ENCODE measurements around the gene TOP3B. TPM values are rescaled to one million over a fixed set of nuclear protein-coding genes. Genes with fewer than 3 reads are reported as not detected.

The TOP3B gene
- total and polyA plus RNA-seq, 9 of the 15 experiments (the other 6 are each of a cell fraction or from before 2014, with no cell fraction given), result 3.0 to 188 (median 112) TPM

GRCh38 chr22:21926728-21927127 is 55.9 kb downstream of the TOP3B start:
- ChIA-PET POLR2A (interaction anchor here (0.6 to 49.7 kb wide), 4 partner anchors 7 to 188 kb away, joined by 3 to 1041 read pairs (median 522); partner anchors contain the start of gene PPM1F), CTCF (ENCODE audit: low intra/inter-chr PET ratio) (no interaction called here)
- in situ Hi-C loops (cut with MboI) (loop anchor here (25.0 kb wide), 3 partner anchors 389 to 789 kb away; partner anchors contain the start of gene HIC2), intact Hi-C loops (cut with micrococcal nuclease) (no loop called here)
- DNase-seq (ENCODE audit: extremely low read depth in 1 of 4, low spot score in 3 of 4) (peak in 1 of 4 experiments; percentile 58), FAIRE-seq (no peak), ATAC-seq (peak; percentile 2; the same call in 2 of the 3 replicates)
- Histone ChIP-seq H3K9me3 (replicated peaks; ENCODE audit: control insufficient read depth, insufficient read depth, low read depth, low read length) (no peaks in the 10 kb centered on the region), H3K36me3 (ENCODE audit: control insufficient read depth, insufficient read depth, low read length) (peaks cover 49% of the 10 kb centered on the region), H3K27me3 (ENCODE audit: control insufficient read depth in 2 of 2, insufficient read depth in 2 of 2, low read length in 2 of 2) (no peaks in the 10 kb centered on the region), H4K20me1 (replicated peaks; ENCODE audit: control insufficient read depth, insufficient read depth, low read length) (peaks cover 27% of the 10 kb centered on the region; the same call in 1 of the 2 replicates), H3K27ac (ENCODE audit: extremely low read depth, low read depth, low read length) (no peak overlapping the region), H3K4me2 (ENCODE audit: insufficient read depth, low read length) (no peak overlapping the region), H2AFZ (ENCODE audit: low read depth, low read length) (no peak overlapping the region), H3K4me1 (replicated peaks in 1 of 2; ENCODE audit: control insufficient read depth in 2 of 2, insufficient read depth in 2 of 2, low read length in 2 of 2) (peaks cover 2 to 40% of the 10 kb centered on the region in 2 experiments; a peak in 3 of 5 replicates), H3K9ac (ENCODE audit: insufficient read depth in 1 of 2, low read depth in 2 of 2, low read length in 2 of 2) (peak overlapping the region in 1 of 2 experiments; percentile 72; a peak in 2 of 4 replicates), H3K9me1 (ENCODE audit: control insufficient read depth, insufficient read depth, low read length) (peaks cover 14% of the 10 kb centered on the region), H3K79me2 (ENCODE audit: control insufficient read depth, insufficient read depth, low read length) (no peaks in the 10 kb centered on the region), H3K4me3 (no peak overlapping the region)
- no TSS peak for BruUV-seq (replicated peaks)
- WGBS (ENCODE audit: insufficient coverage, low coverage, missing lambda C conversion rate), result 63% methylated on average over 4 of the region's 4 CpGs
- TF ChIP-seq MED1 (CRISPR knock-in tag; IDR thresholded peaks at IDR 0.05; ENCODE audit: borderline replicate concordance) (0 out of 2 replicates have a peak, but pooled peaks have one; percentile 61), POLR2G (IDR thresholded peaks at IDR 0.05; ENCODE audit: low read depth, low read length) (peak; percentile 33; the same call in 1 of the 2 replicates), MYBL2 (IDR thresholded peaks at IDR 0.05; ENCODE audit: low read depth) (no peak), MYBL2 (CRISPR knock-in tag; IDR thresholded peaks at IDR 0.05; ENCODE audit: borderline replicate concordance) (peak; percentile 48; the same call in 1 of the 2 replicates), GTF3C2 (IDR thresholded peaks at IDR 0.05; ENCODE audit: borderline replicate concordance, extremely low read depth, insufficient read length) (no peak), SRF (CRISPR knock-in tag; IDR thresholded peaks at IDR 0.05) (no peak), FOXA3 (CRISPR knock-in tag; conservative IDR thresholded peaks at IDR 0.05 in 1 of 2, IDR thresholded peaks at IDR 0.05 in 1 of 2) (no peak), TFAP4 (CRISPR knock-in tag; IDR thresholded peaks at IDR 0.05; ENCODE audit: borderline replicate concordance) (0 out of 2 replicates have a peak, but pooled peaks have one; percentile 9), MCM5 (IDR thresholded peaks at IDR 0.05; ENCODE audit: low read depth) (no peak), HBP1 (CRISPR knock-in tag; IDR thresholded peaks at IDR 0.05) (no peak), CHD2 (IDR thresholded peaks at IDR 0.05; ENCODE audit: low read depth, low read length) (peak; percentile 32; the same call in 1 of the 2 replicates), BRCA1 (IDR thresholded peaks at IDR 0.05) (no peak), BRCA1 (CRISPR knock-in tag; IDR thresholded peaks at IDR 0.05) (0 out of 2 replicates have a peak, but pooled peaks have one; percentile 19), NR2C2 (CRISPR knock-in tag; IDR thresholded peaks at IDR 0.05) (0 out of 2 replicates have a peak, but pooled peaks have one; percentile 5), NR2C2 (tag; IDR thresholded peaks at IDR 0.05) (no peak), C11orf30 (IDR thresholded peaks at IDR 0.05; ENCODE audit: low read depth) (no peak), DDX20 (tag; IDR thresholded peaks at IDR 0.05; ENCODE audit: low read depth) (no peak), ZFP1 (CRISPR knock-in tag; IDR thresholded peaks at IDR 0.05) (no peak)
